ENCODE data around the gene GABARAP.

DNA sequence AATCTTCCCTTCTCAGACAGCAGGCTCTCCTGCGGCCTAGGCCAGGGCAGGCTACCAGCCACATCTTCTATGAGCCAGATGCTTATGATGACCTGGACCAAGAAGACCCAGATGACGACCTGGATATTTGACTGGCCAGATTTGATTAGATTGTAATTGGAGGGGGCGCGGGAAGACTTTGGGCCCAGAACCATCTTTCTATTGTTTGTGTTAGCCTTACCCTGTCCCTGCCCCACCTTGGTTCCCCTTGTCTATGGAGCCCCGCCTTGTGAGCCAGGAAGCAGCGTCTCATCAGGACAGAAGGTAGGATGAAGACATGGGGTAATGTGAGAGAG is 17.3 kb upstream of the GABARAP start:
- TF ChIP-seq, protein P1, sequence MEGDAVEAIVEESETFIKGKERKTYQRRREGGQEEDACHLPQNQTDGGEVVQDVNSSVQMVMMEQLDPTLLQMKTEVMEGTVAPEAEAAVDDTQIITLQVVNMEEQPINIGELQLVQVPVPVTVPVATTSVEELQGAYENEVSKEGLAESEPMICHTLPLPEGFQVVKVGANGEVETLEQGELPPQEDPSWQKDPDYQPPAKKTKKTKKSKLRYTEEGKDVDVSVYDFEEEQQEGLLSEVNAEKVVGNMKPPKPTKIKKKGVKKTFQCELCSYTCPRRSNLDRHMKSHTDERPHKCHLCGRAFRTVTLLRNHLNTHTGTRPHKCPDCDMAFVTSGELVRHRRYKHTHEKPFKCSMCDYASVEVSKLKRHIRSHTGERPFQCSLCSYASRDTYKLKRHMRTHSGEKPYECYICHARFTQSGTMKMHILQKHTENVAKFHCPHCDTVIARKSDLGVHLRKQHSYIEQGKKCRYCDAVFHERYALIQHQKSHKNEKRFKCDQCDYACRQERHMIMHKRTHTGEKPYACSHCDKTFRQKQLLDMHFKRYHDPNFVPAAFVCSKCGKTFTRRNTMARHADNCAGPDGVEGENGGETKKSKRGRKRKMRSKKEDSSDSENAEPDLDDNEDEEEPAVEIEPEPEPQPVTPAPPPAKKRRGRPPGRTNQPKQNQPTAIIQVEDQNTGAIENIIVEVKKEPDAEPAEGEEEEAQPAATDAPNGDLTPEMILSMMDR (IDR thresholded peaks at IDR 0.05) = no peak
- no peak for TF ChIP-seq POLR2A (IDR thresholded peaks at IDR 0.05)

Data from thyroid gland (tissue), 4 donors.